NCI-H510A (cell line): ENCODE measurements around the gene PRKG1.
"Not testable (repeated sequence)": the region's sequence is repeated elsewhere in the genome, so short reads cannot be mapped to it uniquely, and the experiment has no call there.

ENCODE experiments used
- DNase-seq: peaks from one replicate; lab custom pipeline; 2025; lab: John Stamatoyannopoulos, UW

PRKG1 gene

GRCh38 chr10:51377932-51378599 lies 303.8 kb downstream of the PRKG1 start:
- DNase-seq: no peak

GRCh38 chr10:51382181-51382580 lies 307.9 kb downstream of the PRKG1 start:
- no peak for DNase-seq

GRCh38 chr10:51384971-51385370 lies 310.7 kb downstream of the PRKG1 start:
- no peak for DNase-seq

- DNase-seq: no peak
These were observed 312.1 kb downstream of the PRKG1 start for GRCh38 chr10:51386248-51386885.

GRCh38 chr10:51389415-51390321 lies 315.4 kb downstream of the PRKG1 start:
- DNase-seq: no peak

- not testable (repeated sequence) for DNase-seq
These were observed 318.7 kb downstream of the PRKG1 start for GRCh38 chr10:51393006-51393405.

- DNase-seq: no peak
These were observed 319.8 kb downstream of the PRKG1 start for GRCh38 chr10:51394039-51394438.

GRCh38 chr10:51397244-51397643 lies 323.0 kb downstream of the PRKG1 start:
- DNase-seq: no peak

- no peak for DNase-seq
These were observed 323.4 kb downstream of the PRKG1 start for GRCh38 chr10:51397695-51398094.

- no peak for DNase-seq
These were observed 325.6 kb downstream of the PRKG1 start for GRCh38 chr10:51399840-51400239.

- no peak for DNase-seq
These were observed 326.3 kb downstream of the PRKG1 start for GRCh38 chr10:51400392-51401096.

- no peak for DNase-seq
These were observed 329.2 kb downstream of the PRKG1 start for GRCh38 chr10:51403521-51403920.

GRCh38 chr10:51405580-51406351 lies 331.5 kb downstream of the PRKG1 start:
- DNase-seq: no peak

GRCh38 chr10:51406581-51406980 lies 332.3 kb downstream of the PRKG1 start:
- DNase-seq: no peak

GRCh38 chr10:51416494-51416893 lies 342.2 kb downstream of the PRKG1 start:
- DNase-seq: no peak

GRCh38 chr10:51419196-51420093 lies 345.2 kb downstream of the PRKG1 start:
- no peak for DNase-seq

- no peak for DNase-seq
These were observed 347.6 kb downstream of the PRKG1 start for GRCh38 chr10:51421853-51422252.

GRCh38 chr10:51422311-51423120 lies 348.2 kb downstream of the PRKG1 start:
- no peak for DNase-seq

- no peak for DNase-seq
These were observed 348.8 kb downstream of the PRKG1 start for GRCh38 chr10:51423121-51423452.

- no peak for DNase-seq
These were observed 351.1 kb downstream of the PRKG1 start for GRCh38 chr10:51425431-51425830.
